Ovary (tissue), 9 donors: Measurements from ENCODE around the gene PTGDR. TPM values are rescaled to one million over a fixed set of nuclear protein-coding genes. Genes with fewer than 3 reads are reported as not detected.

ENCODE experiments used
- DNase-seq, 5 donors: peaks; one replicate each; pipeline ENCODE4 v3.0.0-alpha.2; 2019 to 2020
- H3K27ac ChIP-seq, 2 donors: fragments of 200-600 bp; one replicate each; pipeline versions ENCODE4 v1.5.1 to v1.8.0; 2019 to 2022
- H3K27me3 ChIP-seq: fragments of 200-600 bp; one replicate; pipeline ENCODE4 v1.8.0; 2022
- H3K36me3 ChIP-seq: fragments of 200-600 bp; sonication (generic); one replicate; pipeline ENCODE4 v1.5.1; 2019
- H3K4me1 ChIP-seq: one replicate; pipeline ENCODE4 v1.8.1; 2013; ENCODE audit warnings: mild to moderate bottlenecking, moderate library complexity; ENCODE audit not compliant: insufficient read depth
- H3K4me3 ChIP-seq: fragments of 200-600 bp; sonication (generic); one replicate; pipeline ENCODE4 v1.5.1; 2017
- H3K9me3 ChIP-seq, 2 donors: fragments of 200-600 bp in 1 of 2; sonication (generic) in 1 of 2; one replicate each; pipeline versions ENCODE4 v1.5.1 to v1.8.1; 2013 to 2019; ENCODE audit warnings: mild to moderate bottlenecking in 1 of 2, moderate library complexity in 1 of 2
- CTCF ChIP-seq, 3 donors: fragments of 450-650 bp in 2 of 3; fragments of 200-600 bp in 1 of 3; IDR thresholded peaks; one replicate each; pipeline versions ENCODE4 v1.5.1 to v1.8.0; 2016 to 2022; ENCODE audit warnings: antibody characterized with exemption in 3 of 3, mild to moderate bottlenecking in 1 of 3
- EP300 ChIP-seq: sonication (generic); formaldehyde crosslinking; IDR thresholded peaks from one replicate; pipeline ENCODE4 v1.6.1; 2017; ENCODE audit warnings: antibody characterized with exemption
- POLR2A ChIP-seq: fragments of 450-650 bp; IDR thresholded peaks from one replicate; pipeline ENCODE4 v1.6.1; 2017; ENCODE audit warnings: antibody characterized with exemption, mild to moderate bottlenecking, moderate library complexity
- WGBS, 3 donors: extraction: QIAGEN DNeasy Blood & Tissue Kit in 1 of 3; methylation state at CpG; one replicate each; pipeline versions ENCODE4 v1.1.5 to v1.1.7; 2013 to 2017; 5-methylcytosine and 5-hydroxymethylcytosine counted together
- intact Hi-C, 4 donors: fragments of 100-400 bp; cut with DNase I; formaldehyde crosslinking; loops; one replicate each; pipeline versions ENCODE4 v1.11.0 to v1.15.1; 2022 to 2023
- polyA plus RNA-seq, 2 donors: library from polyadenylated mRNA; stranded (reverse); fragments of 200-250 nt in 1 of 2; fragments of 350-450 nt in 1 of 2; fragmentation: Illumina TruSeq in 1 of 2; extraction: RNeasy Lipid Tissue Mini Kit (QIAGEN cat#74804) in 1 of 2; gene quantifications; one replicate each; pipeline ENCODE4 v1.2.3, GENCODE V29; 2013 to 2014
- total RNA-seq, 7 donors: library from RNA; depleted of rRNA in 2 of 7; stranded (reverse); fragments of >200 nt in 2 of 7; fragmentation: NEBNext Ultra II Directional in 3 of 7; extraction: Animal tissue kit (Norgen Biotek cat#: 25700) in 3 of 7; gene quantifications; one replicate each; pipeline versions ENCODE4 v1.1.0 to v1.2.4, GENCODE V29; 2016 to 2023
- donor health status: DM: no; HTN: no; CAD: no; lungs with moderate emphysema.
- donor health status: DM: no; HTN: no; CAD: no.
- donor health status: Bipolar disorder and iron deficiency.
- donor health status: DM: yes; HTN: yes; CAD: no.
- donor health status: DM: no; HTN: no; CAD: no.
- donor health status: DM: yes; HTN: yes; CAD: no.

PTGDR gene
- total and polyA plus RNA-seq, 9 donors = 0.10 to 1.8 (median 0.52) TPM

GRCh38 chr14:52254086-52254485 is 13.4 kb upstream of the PTGDR start:
- Histone ChIP-seq H3K4me1 (peaks cover 1% of the 10 kb centered on the region), H3K9me3 (no peaks in the 10 kb centered on the region), H3K27me3 (no peaks in the 10 kb centered on the region), H3K36me3 (no peaks in the 10 kb centered on the region), H3K4me3 (no peak overlapping the region), H3K27ac (no peak overlapping the region)
- WGBS, 3 donors = 92 to 94% (median 92%) methylated on average over 4 of the region's 4 CpGs
- TF ChIP-seq CTCF (IDR thresholded peaks at IDR 0.05) (no peak), POLR2A (no peak), EP300 (no peak)
- intact Hi-C loops = no loop called here
- no peak for DNase-seq

GRCh38 chr14:52258783-52259182 is 8.7 kb upstream of the PTGDR start:
- H3K36me3 ChIP-seq = no peaks in the 10 kb centered on the region
- no peak for DNase-seq
- no peak overlapping the region for H3K4me3 ChIP-seq
- H3K4me1 ChIP-seq = no peaks in the 10 kb centered on the region
- H3K27ac ChIP-seq = no peak overlapping the region
- H3K27me3 ChIP-seq = no peaks in the 10 kb centered on the region
- intact Hi-C loops = no loop called here
- no peaks in the 10 kb centered on the region for H3K9me3 ChIP-seq
- WGBS, 3 donors = 93 to 96% (median 94%) methylated on average over 2 of the region's 2 CpGs
- no peak for TF ChIP-seq EP300
- TF ChIP-seq POLR2A = no peak

GRCh38 chr14:52259434-52259833 is 8.1 kb upstream of the PTGDR start:
- Histone ChIP-seq H3K4me1 (no peaks in the 10 kb centered on the region), H3K4me3 (no peak overlapping the region), H3K27me3 (no peaks in the 10 kb centered on the region), H3K36me3 (no peaks in the 10 kb centered on the region), H3K9me3 (no peaks in the 10 kb centered on the region), H3K27ac (no peak overlapping the region)
- 34 to 62% (median 51%) methylated on average over 5 of the region's 5 CpGs for WGBS, 3 donors
- no peak for DNase-seq
- intact Hi-C loops = no loop called here
- TF ChIP-seq EP300 (no peak), POLR2A (no peak), CTCF (IDR thresholded peaks at IDR 0.05) (no peak)

DNA sequence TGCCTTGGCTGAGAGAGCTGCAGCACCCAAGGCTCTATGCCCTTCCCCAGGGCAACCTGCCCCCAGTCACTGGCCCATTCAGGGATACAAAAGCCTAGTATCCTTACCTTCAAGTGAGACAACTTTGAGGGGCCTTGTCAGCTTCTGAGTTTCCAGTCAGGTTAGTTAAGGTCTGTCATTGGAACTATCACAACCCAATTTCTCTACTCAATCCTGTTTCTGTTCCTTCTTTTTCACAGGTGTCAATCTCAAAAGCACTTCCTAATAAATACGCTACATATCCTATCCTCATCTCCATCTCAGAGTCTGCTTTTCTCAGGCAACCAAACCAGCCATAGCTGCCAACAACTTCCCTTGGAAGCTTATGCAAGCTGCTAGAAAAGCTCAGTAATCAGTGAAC is 4.9 kb upstream of the PTGDR start:
- 94 to 98% (median 97%) methylated on average over 1 of the region's 1 CpG for WGBS, 3 donors
- no peak for DNase-seq
- H3K9me3 ChIP-seq = no peaks in the 10 kb centered on the region
- no peak overlapping the region for H3K4me3 ChIP-seq
- peaks cover under 1% of the 10 kb centered on the region for H3K4me1 ChIP-seq
- intact Hi-C loops = no loop called here
- TF ChIP-seq CTCF (IDR thresholded peaks at IDR 0.05) (no peak), EP300 (no peak), POLR2A (no peak)
- no peaks in the 10 kb centered on the region for H3K27me3 ChIP-seq
- H3K27ac ChIP-seq = no peak overlapping the region
- H3K36me3 ChIP-seq = no peaks in the 10 kb centered on the region

DNA sequence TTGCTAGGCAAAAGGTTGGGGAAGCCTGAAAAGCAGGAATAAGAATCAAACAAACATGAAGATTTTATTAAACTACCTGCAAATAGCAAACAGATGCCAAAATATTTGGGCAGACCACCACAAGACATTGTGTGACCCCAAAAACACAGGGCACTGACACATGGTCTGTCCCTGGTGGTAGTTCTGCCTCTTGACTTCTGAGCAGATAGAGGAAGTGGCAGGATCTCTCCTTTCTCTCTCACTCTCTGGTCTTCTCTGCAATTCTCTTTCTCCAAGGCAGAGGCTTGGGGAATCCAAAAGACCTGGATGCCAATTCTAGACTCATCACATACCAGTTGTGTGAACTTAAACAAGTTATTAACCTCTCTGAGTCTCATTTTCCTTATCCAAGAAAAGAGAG is 4.3 kb upstream of the PTGDR start:
- no peaks in the 10 kb centered on the region for H3K36me3 ChIP-seq
- no peak overlapping the region for H3K27ac ChIP-seq
- H3K4me1 ChIP-seq = peaks cover 3% of the 10 kb centered on the region
- intact Hi-C loops = no loop called here
- H3K27me3 ChIP-seq = no peaks in the 10 kb centered on the region
- no peaks in the 10 kb centered on the region for H3K9me3 ChIP-seq
- no peak overlapping the region for H3K4me3 ChIP-seq
- TF ChIP-seq POLR2A = no peak
- no peak for TF ChIP-seq EP300
- TF ChIP-seq CTCF (IDR thresholded peaks at IDR 0.05) = no peak
- no peak for DNase-seq
